Gastroesophageal sphincter (tissue), 3 donors: ENCODE results near the gene MRPL14.

Experiments used
- POLR2A ChIP-seq, 2 donors: fragments of 450-650 bp; IDR thresholded peaks; one replicate each; pipeline ENCODE4 v1.6.1; 2017; ENCODE audit warnings: antibody characterized with exemption in 2 of 2, mild to moderate bottlenecking in 2 of 2, moderate library complexity in 1 of 2
- POLR2AphosphoS5 ChIP-seq: sonication (generic); formaldehyde crosslinking; IDR thresholded peaks from one replicate; pipeline ENCODE4 v1.6.1; 2017; ENCODE audit warnings: antibody characterized with exemption
- TF ChIP-seq, protein P1 (sequence below), 4 experiments: fragments of 200-600 bp in 2 of 4; fragments of 450-650 bp in 2 of 4; sonication (generic) in 1 of 4; IDR thresholded peaks; one replicate each; pipeline ENCODE4 v1.5.1; 2017 to 2019; ENCODE audit warnings: antibody characterized with exemption in 4 of 4, mild to moderate bottlenecking in 2 of 4, moderate library complexity in 2 of 4

DNA sequence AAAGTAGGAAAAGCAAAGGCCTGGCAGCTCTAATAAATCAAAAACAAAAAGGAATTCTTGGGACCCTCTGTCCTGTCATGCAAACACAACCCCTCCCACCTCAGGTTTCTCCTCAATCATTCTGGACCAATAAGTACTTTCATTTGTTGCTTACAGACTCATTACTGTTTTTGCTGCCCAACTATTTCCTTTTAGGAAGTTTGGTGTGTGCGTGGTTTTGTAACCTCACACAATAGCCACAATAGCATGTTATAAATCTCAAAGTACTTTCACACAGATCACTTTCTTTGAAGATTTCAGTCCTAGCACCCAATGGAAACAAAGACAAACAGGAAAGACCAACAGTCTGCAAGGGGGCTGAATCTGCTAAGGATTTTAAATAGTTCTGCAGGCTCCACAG lies 4.5 kb downstream of the MRPL14 start:
- TF ChIP-seq, protein P1, sequence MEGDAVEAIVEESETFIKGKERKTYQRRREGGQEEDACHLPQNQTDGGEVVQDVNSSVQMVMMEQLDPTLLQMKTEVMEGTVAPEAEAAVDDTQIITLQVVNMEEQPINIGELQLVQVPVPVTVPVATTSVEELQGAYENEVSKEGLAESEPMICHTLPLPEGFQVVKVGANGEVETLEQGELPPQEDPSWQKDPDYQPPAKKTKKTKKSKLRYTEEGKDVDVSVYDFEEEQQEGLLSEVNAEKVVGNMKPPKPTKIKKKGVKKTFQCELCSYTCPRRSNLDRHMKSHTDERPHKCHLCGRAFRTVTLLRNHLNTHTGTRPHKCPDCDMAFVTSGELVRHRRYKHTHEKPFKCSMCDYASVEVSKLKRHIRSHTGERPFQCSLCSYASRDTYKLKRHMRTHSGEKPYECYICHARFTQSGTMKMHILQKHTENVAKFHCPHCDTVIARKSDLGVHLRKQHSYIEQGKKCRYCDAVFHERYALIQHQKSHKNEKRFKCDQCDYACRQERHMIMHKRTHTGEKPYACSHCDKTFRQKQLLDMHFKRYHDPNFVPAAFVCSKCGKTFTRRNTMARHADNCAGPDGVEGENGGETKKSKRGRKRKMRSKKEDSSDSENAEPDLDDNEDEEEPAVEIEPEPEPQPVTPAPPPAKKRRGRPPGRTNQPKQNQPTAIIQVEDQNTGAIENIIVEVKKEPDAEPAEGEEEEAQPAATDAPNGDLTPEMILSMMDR (IDR thresholded peaks at IDR 0.05) = no peak
- TF ChIP-seq POLR2A (IDR thresholded peaks at IDR 0.05) = no peak
- TF ChIP-seq POLR2AphosphoS5 = no peak
